MM.1S (cell line): ENCODE measurements around the gene RASGEF1C.

Source experiments
- DNase-seq: peaks from one replicate; pipeline ENCODE4 v3.0.0-alpha.2; 2015
- H2AFZ ChIP-seq: fragments of 300-600 bp; sonication (generic); 2 replicates; pipeline ENCODE4 v1.6.0; 2016; ENCODE audit warnings: antibody characterized with exemption, low read length
- H3F3A ChIP-seq: fragments of 300-600 bp; sonication (generic); 2 replicates; pipeline ENCODE4 v1.6.1; 2016; ENCODE audit warnings: mild to moderate bottlenecking, antibody characterized with exemption, low read length, moderate library complexity, mixed read lengths; ENCODE audit not compliant: insufficient read depth
- H3K27ac ChIP-seq: fragments of 300-600 bp; sonication (generic); 2 replicates; pipeline ENCODE4 v1.5.1; 2016; ENCODE audit warnings: mild to moderate bottlenecking, low read length
- H3K27me3 ChIP-seq: fragments of 300-600 bp; sonication (generic); replicated peaks from 2 replicates; pipeline ENCODE4 v1.6.0; 2016; ENCODE audit warnings: low read length; ENCODE audit not compliant: insufficient read depth
- H3K36me3 ChIP-seq: fragments of 300-600 bp; sonication (generic); replicated peaks from 2 replicates; pipeline ENCODE4 v1.6.1; 2016; ENCODE audit warnings: mild to moderate bottlenecking, low read length, mixed read lengths; ENCODE audit not compliant: insufficient read depth
- H3K4me1 ChIP-seq: fragments of 300-600 bp; sonication (generic); 2 replicates; pipeline ENCODE4 v1.6.1; 2016; ENCODE audit warnings: low read length, mixed read lengths
- H3K4me2 ChIP-seq: fragments of 300-600 bp; sonication (generic); 2 replicates; pipeline ENCODE4 v1.6.0; 2016; ENCODE audit warnings: low read depth, low read length
- H3K4me3 ChIP-seq: fragments of 300-600 bp; sonication (generic); 2 replicates; pipeline ENCODE4 v1.5.1; 2016; ENCODE audit warnings: low read length, mixed read lengths
- H3K79me2 ChIP-seq: fragments of 300-600 bp; sonication (generic); 2 replicates; pipeline ENCODE4 v1.6.1; 2016; ENCODE audit warnings: mixed run types, low read length, mixed read lengths
- H3K9ac ChIP-seq: fragments of 300-600 bp; sonication (generic); 2 replicates; pipeline ENCODE4 v1.6.1; 2016; ENCODE audit warnings: low read length, mixed read lengths
- H3K9me2 ChIP-seq: fragments of 300-600 bp; sonication (generic); replicated peaks from 2 replicates; pipeline ENCODE4 v1.6.1; 2016; ENCODE audit warnings: mild to moderate bottlenecking, low read length, mixed read lengths; ENCODE audit not compliant: insufficient read depth
- H3K9me3 ChIP-seq: fragments of 300-600 bp; sonication (generic); replicated peaks from 2 replicates; pipeline ENCODE4 v1.6.1; 2016; ENCODE audit warnings: mild to moderate bottlenecking, low read length, mixed read lengths; ENCODE audit not compliant: insufficient read depth
- H4K20me1 ChIP-seq: fragments of 300-600 bp; sonication (generic); 2 replicates; pipeline ENCODE4 v1.6.1; 2016; ENCODE audit warnings: mild to moderate bottlenecking, low read length, moderate library complexity, mixed read lengths; ENCODE audit not compliant: insufficient read depth
- CTCF ChIP-seq: fragments of 300-600 bp; sonication (generic); IDR thresholded peaks from 2 replicates; pipeline ENCODE4 v1.5.1; 2016; ENCODE audit warnings: antibody characterized with exemption, low read length, mixed read lengths
- EZH2 ChIP-seq: fragments of 300-600 bp; sonication (generic); optimal IDR thresholded peaks from 2 replicates; pipeline ENCODE3; 2017; ENCODE audit warnings: low read depth, mild to moderate bottlenecking, antibody characterized with exemption, low read length, mixed read lengths
- EZH2phosphoT487 ChIP-seq: fragments of 300-600 bp; sonication (generic); IDR thresholded peaks from 2 replicates; pipeline ENCODE4 v1.6.1; 2018; ENCODE audit warnings: antibody characterized with exemption, low read length

The RASGEF1C gene

GRCh38 chr5:180056153-180056552, 152.9 kb downstream of the RASGEF1C start:
- H3K4me2 ChIP-seq: no peak overlapping the region
- H3K9me2 ChIP-seq: no peaks in the 10 kb centered on the region
- H3K9ac ChIP-seq: no peak overlapping the region
- no peaks in the 10 kb centered on the region for H3K79me2 ChIP-seq
- H3K9me3 ChIP-seq: no peaks in the 10 kb centered on the region
- no peak overlapping the region for H3K4me3 ChIP-seq
- H3K27ac ChIP-seq: no peak overlapping the region
- H4K20me1 ChIP-seq: no peaks in the 10 kb centered on the region
- H3K4me1 ChIP-seq: no peaks in the 10 kb centered on the region
- H3K27me3 ChIP-seq: no peaks in the 10 kb centered on the region
- H3F3A ChIP-seq: no peaks in the 10 kb centered on the region
- H2AFZ ChIP-seq: no peak overlapping the region
- no peak for DNase-seq
- no peaks in the 10 kb centered on the region for H3K36me3 ChIP-seq
- TF ChIP-seq EZH2phosphoT487 (no peak), EZH2 (no peak), CTCF (no peak)

DNA sequence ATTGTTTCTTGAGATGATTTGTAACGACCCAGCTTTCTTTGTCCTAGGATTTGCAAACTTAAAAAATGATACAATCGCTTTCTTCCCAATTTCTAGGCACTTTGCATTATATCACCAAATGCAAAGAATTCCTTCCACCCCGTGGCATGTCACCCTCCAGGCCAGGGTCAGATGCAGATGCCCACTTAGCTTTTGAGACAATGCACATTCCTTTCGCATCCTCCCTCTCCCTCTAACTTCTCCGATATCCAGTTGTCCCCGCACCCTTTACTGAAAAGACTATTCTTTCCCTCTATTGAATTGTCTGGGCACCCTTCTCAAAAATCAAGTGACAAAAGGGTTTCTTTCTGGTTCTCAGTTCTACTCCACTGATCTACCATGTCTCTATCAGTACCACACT, 154.8 kb downstream of the RASGEF1C start:
- Histone ChIP-seq H4K20me1 (no peaks in the 10 kb centered on the region), H3K27ac (peak overlapping the region; percentile 33; the same call in 1 of the 2 replicates), H3K36me3 (no peaks in the 10 kb centered on the region), H3K4me3 (no peak overlapping the region), H3K27me3 (no peaks in the 10 kb centered on the region), H3K4me1 (no peaks in the 10 kb centered on the region), H3K9me2 (no peaks in the 10 kb centered on the region), H3K79me2 (no peaks in the 10 kb centered on the region), H3K9me3 (no peaks in the 10 kb centered on the region), H3F3A (no peaks in the 10 kb centered on the region), H3K4me2 (peak overlapping the region; percentile 4; the same call in 1 of the 2 replicates), H3K9ac (no peak overlapping the region), H2AFZ (no peak overlapping the region)
- TF ChIP-seq CTCF (no peak), EZH2 (no peak), EZH2phosphoT487 (no peak)
- DNase-seq: no peak

DNA sequence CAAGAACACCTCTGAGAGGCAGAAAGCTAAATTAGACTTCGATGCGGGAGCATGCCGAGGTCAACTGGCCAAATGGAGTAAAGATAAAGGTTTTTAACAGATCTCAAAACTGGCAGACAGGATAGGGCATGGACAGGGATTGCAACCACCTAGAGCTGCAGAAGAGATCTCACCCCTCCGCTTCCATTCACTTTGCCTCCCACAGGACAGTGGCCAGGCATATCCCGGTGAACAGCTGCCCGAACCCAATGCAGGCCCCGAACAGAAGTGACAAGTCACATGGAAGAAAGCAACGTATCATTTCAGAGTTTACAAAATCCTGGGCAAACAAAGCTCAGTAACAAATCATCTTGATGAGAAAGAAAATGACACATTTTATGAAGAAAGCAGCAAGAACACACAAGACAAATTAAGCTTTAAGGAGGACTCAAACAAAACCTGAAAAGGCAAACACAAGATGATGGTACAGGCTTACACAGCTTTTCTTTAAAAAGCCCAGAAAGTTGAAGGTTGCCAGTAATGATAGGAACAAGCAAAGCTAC, 155.9 kb downstream of the RASGEF1C start:
- Histone ChIP-seq H3K4me2 (peak overlapping the region; percentile 8; the same call in 1 of the 2 replicates), H3K9me3 (no peaks in the 10 kb centered on the region), H3K9ac (no peak overlapping the region), H3K27me3 (no peaks in the 10 kb centered on the region), H3K4me3 (no peak overlapping the region), H3F3A (no peaks in the 10 kb centered on the region), H3K27ac (peak overlapping the region; percentile 33; the same call in 1 of the 2 replicates), H2AFZ (no peak overlapping the region), H3K79me2 (no peaks in the 10 kb centered on the region), H3K9me2 (no peaks in the 10 kb centered on the region), H3K36me3 (no peaks in the 10 kb centered on the region), H3K4me1 (no peaks in the 10 kb centered on the region), H4K20me1 (no peaks in the 10 kb centered on the region)
- no peak for DNase-seq
- TF ChIP-seq CTCF (no peak), EZH2phosphoT487 (no peak), EZH2 (no peak)
